Nephron (organoid): ENCODE results near the gene SIRT4.

Source experiments
- H3K27ac Mint-ChIP-seq, 3 experiments: 2 replicates each; pipeline ENCODE4 v1.8.0; 2020; ENCODE audit warnings: mixed read lengths in 3 of 3, mild to moderate bottlenecking in 2 of 3, moderate library complexity in 1 of 3
- H3K27me3 Mint-ChIP-seq: 2 replicates; pipeline ENCODE4 v1.8.0; 2021; ENCODE audit warnings: low read depth, mild to moderate bottlenecking, moderate library complexity, mixed read lengths
- H3K36me3 Mint-ChIP-seq: 2 replicates; pipeline ENCODE4 v1.8.0; 2020; ENCODE audit warnings: low read depth, mixed read lengths
- H3K4me1 Mint-ChIP-seq: 2 replicates; pipeline ENCODE4 v1.8.0; 2020; ENCODE audit warnings: mixed read lengths
- H3K4me3 Mint-ChIP-seq, 3 experiments: 2 replicates each; pipeline ENCODE4 v1.8.0; 2020; ENCODE audit warnings: mild to moderate bottlenecking in 3 of 3, mixed read lengths in 3 of 3, moderate library complexity in 2 of 3
- H3K9me3 Mint-ChIP-seq: 2 replicates; pipeline ENCODE4 v1.8.0; 2020; ENCODE audit warnings: mixed read lengths
- TF ChIP-seq, protein P1 (sequence below), 3 experiments: fragments of 200-600 bp; sonication (generic); IDR thresholded peaks; one replicate each; pipeline ENCODE4 v1.5.0; 2021; ENCODE audit warnings: antibody characterized with exemption in 3 of 3; ENCODE audit not compliant: unreplicated experiment in 3 of 3

The SIRT4 gene

GRCh38 chr12:120353556-120354317 is 51.6 kb downstream of the SIRT4 start:
- Mint-ChIP-seq H3K36me3 (peaks cover 62% of the 10 kb centered on the region), H3K9me3 (no peaks in the 10 kb centered on the region), H3K27me3 (no peaks in the 10 kb centered on the region), H3K4me3 (no peak overlapping the region), H3K27ac (no peak overlapping the region), H3K4me1 (peaks cover 5% of the 10 kb centered on the region)
- TF ChIP-seq, protein P1, sequence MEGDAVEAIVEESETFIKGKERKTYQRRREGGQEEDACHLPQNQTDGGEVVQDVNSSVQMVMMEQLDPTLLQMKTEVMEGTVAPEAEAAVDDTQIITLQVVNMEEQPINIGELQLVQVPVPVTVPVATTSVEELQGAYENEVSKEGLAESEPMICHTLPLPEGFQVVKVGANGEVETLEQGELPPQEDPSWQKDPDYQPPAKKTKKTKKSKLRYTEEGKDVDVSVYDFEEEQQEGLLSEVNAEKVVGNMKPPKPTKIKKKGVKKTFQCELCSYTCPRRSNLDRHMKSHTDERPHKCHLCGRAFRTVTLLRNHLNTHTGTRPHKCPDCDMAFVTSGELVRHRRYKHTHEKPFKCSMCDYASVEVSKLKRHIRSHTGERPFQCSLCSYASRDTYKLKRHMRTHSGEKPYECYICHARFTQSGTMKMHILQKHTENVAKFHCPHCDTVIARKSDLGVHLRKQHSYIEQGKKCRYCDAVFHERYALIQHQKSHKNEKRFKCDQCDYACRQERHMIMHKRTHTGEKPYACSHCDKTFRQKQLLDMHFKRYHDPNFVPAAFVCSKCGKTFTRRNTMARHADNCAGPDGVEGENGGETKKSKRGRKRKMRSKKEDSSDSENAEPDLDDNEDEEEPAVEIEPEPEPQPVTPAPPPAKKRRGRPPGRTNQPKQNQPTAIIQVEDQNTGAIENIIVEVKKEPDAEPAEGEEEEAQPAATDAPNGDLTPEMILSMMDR (IDR thresholded peaks at IDR 0.05; ENCODE audit: unreplicated experiment in 3 of 3) = no peak

GRCh38 chr12:120356567-120357030 is 54.5 kb downstream of the SIRT4 start:
- peak overlapping the region in 2 of 3 experiments; percentile 8 to 16 for H3K27ac Mint-ChIP-seq
- peaks cover 57% of the 10 kb centered on the region for H3K36me3 Mint-ChIP-seq
- TF ChIP-seq, protein P1 (IDR thresholded peaks at IDR 0.05; ENCODE audit: unreplicated experiment in 3 of 3) = peak; percentile 80 to 86 (median 85)
- no peaks in the 10 kb centered on the region for H3K27me3 Mint-ChIP-seq
- no peaks in the 10 kb centered on the region for H3K9me3 Mint-ChIP-seq
- no peak overlapping the region for H3K4me3 Mint-ChIP-seq
- H3K4me1 Mint-ChIP-seq = peaks cover 15% of the 10 kb centered on the region

- TF ChIP-seq, protein P1 (IDR thresholded peaks at IDR 0.05; ENCODE audit: unreplicated experiment in 3 of 3) = no peak
- peaks cover 19% of the 10 kb centered on the region for H3K4me1 Mint-ChIP-seq
- no peaks in the 10 kb centered on the region for H3K9me3 Mint-ChIP-seq
- peak overlapping the region in 1 of 3 experiments; percentile 8 for H3K27ac Mint-ChIP-seq
- H3K27me3 Mint-ChIP-seq = no peaks in the 10 kb centered on the region
- H3K4me3 Mint-ChIP-seq = no peak overlapping the region
- peaks cover 56% of the 10 kb centered on the region for H3K36me3 Mint-ChIP-seq
Measured at GRCh38 chr12:120357104-120357503, 55.0 kb downstream of the SIRT4 start.

DNA sequence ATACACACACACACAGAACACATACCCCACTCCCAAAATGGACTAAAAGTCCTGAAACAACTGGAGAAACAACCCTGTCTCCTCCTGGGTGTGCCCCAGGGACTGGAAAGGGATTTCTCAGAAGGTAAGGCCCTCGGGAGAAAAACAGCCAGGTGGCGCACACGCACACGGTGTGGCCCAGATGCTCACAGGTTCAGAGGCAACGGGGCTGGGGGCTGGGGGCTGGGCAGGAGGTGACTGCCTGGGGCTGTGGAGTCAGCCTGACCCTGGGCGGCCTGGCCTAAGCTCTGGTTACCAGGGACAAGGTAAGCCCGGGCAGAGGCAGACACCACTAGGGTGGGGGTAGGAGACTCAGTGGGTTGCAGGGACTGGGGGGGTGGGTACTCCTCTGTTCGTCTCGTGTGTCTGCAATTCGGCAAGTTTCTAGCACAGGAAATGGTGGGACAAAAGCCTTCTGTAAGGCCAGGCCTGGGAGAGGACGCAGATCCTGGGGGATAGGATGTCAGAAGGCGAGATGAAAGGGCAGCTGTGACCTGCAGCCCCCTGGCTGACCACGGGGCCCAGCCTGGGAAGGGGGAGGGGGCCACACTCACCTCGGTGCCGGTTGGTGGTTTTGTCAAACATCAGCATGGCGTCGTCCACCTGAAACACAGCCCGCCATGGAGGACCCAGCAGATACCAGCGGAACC is 56.4 kb downstream of the SIRT4 start:
- Mint-ChIP-seq H3K9me3 (no peaks in the 10 kb centered on the region), H3K27me3 (no peaks in the 10 kb centered on the region), H3K36me3 (peaks cover 63% of the 10 kb centered on the region), H3K4me3 (peak overlapping the region in 1 of 3 experiments; percentile 22), H3K4me1 (peaks cover 33% of the 10 kb centered on the region), H3K27ac (peak overlapping the region; percentile 48 to 89 (median 76))
- TF ChIP-seq, protein P1 (IDR thresholded peaks at IDR 0.05; ENCODE audit: unreplicated experiment in 3 of 3) = no peak

GRCh38 chr12:120359128-120359527 is 57.0 kb downstream of the SIRT4 start:
- H3K27ac Mint-ChIP-seq = peak overlapping the region; percentile 26 to 76 (median 68)
- peaks cover 39% of the 10 kb centered on the region for H3K4me1 Mint-ChIP-seq
- TF ChIP-seq, protein P1 (IDR thresholded peaks at IDR 0.05; ENCODE audit: unreplicated experiment in 3 of 3) = no peak
- peaks cover 62% of the 10 kb centered on the region for H3K36me3 Mint-ChIP-seq
- H3K4me3 Mint-ChIP-seq = peak overlapping the region in 1 of 3 experiments; percentile 0
- H3K9me3 Mint-ChIP-seq = no peaks in the 10 kb centered on the region
- H3K27me3 Mint-ChIP-seq = no peaks in the 10 kb centered on the region
